Activated CD4-positive, CD25-positive, alpha-beta regulatory T cell (primary cell): ENCODE measurements around the gene KRT76.

Experiments used
- DNase-seq, 4 experiments: peaks; one replicate each; lab custom pipeline; 2025; lab: John Stamatoyannopoulos, UW

Gene KRT76

GRCh38 chr12:52730383-52730782 is 46.8 kb downstream of the KRT76 start:
- DNase-seq = no peak

GRCh38 chr12:52729147-52729546 is 48.0 kb downstream of the KRT76 start:
- DNase-seq = no peak

- DNase-seq = no peak
These were observed 48.8 kb downstream of the KRT76 start for GRCh38 chr12:52728374-52728773.

GRCh38 chr12:52727037-52727436 is 50.1 kb downstream of the KRT76 start:
- DNase-seq = no peak

GRCh38 chr12:52726451-52726850 is 50.7 kb downstream of the KRT76 start:
- no peak for DNase-seq

GRCh38 chr12:52724384-52724783 is 52.8 kb downstream of the KRT76 start:
- DNase-seq = no peak

GRCh38 chr12:52722680-52723079 is 54.5 kb downstream of the KRT76 start:
- no peak for DNase-seq

GRCh38 chr12:52721838-52722470 is 55.2 kb downstream of the KRT76 start:
- DNase-seq = no peak

GRCh38 chr12:52720365-52720886 is 56.7 kb downstream of the KRT76 start:
- DNase-seq = no peak
